ENCODE data around the gene CRYGN.

Gene CRYGN

DNA sequence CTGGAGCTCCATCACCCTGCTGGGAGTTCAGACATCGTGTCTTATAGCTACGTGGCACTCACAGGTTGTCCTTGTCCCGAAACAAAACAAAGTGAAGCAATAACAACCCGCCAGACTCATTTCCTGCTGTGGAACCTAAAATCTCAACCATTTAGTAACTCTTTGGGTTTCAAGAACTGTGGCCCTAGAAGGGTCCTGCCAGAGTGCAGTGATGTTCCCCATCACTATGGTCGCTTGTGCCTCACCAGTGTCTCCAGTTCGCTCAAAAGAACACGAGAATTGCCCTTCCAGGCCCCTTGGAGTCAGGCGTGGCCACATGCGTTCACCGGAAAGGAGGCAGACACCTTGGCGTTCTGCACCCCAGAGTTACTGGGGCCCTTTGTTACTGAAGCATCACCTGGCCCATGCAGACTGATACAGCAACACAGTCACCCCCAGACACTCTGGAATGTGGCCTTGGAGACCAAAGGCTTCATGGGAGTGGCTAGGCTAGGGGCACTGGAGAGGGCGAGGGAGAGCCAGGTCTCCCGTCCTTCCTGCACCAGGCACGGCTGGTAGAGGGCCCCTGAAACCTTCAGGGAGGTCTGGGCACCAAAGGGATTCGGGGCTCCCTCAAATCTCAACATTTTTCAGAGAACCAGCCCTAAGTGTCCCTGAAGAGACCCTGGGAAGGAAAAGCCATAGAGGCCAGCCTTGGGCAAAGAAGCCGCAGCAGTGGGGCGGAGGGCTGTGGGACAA lies 908 bp downstream of the CRYGN start:
- no peak for DNase-seq (ENCODE audit: low read depth in 2 of 2)

GRCh38 chr7:151437866-151438516 lies 1.9 kb downstream of the CRYGN start:
- no peak for DNase-seq (ENCODE audit: low read depth in 2 of 2)

GRCh38 chr7:151437159-151437553 lies 2.8 kb downstream of the CRYGN start:
- DNase-seq (ENCODE audit: low read depth in 2 of 2): no peak

GRCh38 chr7:151436446-151437158 lies 3.3 kb downstream of the CRYGN start:
- no peak for DNase-seq (ENCODE audit: low read depth in 2 of 2)

GRCh38 chr7:151435971-151436370 lies 4.0 kb downstream of the CRYGN start:
- no peak for DNase-seq (ENCODE audit: low read depth in 2 of 2)

DNA sequence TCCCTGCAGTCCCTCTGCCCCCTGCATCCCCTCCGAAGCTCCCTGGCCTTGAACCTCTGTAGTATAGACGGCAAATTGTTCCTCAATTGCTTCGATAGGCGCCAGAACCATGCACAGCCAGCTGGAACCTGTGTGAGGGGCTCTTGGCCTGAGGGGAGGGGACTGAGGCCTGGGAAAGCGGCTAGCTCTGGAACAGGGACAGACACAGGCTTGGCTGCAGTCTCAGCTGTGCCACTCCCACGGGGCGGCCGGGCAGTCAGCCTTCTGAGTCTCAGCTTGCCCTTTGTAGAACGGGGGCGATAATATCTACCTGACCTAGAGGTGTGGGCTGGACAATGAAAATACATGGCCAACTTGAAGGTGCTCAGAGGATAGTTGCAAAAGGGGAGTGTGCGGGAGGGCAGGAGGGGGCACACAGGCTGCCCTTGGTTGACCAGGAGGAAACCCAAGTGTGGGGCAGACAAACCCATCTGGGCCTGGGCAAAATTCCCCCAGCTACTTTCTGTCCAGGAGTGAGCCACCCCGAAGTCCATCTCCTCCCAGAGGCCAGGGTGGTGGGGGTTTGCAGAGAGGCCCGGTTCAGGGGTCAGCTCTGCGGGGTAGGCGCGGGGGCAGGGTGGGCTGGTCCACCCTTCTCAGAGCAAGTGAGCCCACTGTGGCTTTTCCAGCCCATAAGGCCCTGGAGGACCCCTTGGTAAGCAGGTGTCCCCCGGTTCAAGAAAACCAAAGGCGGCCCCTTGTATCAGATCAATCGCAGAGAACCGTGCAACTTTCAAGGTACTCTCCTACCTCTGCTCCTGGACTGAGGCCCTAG lies 4.6 kb downstream of the CRYGN start:
- no peak for DNase-seq (ENCODE audit: low read depth in 2 of 2)

GRCh38 chr7:151434549-151434948 lies 5.4 kb downstream of the CRYGN start:
- DNase-seq (ENCODE audit: low read depth in 2 of 2): no peak

DNA sequence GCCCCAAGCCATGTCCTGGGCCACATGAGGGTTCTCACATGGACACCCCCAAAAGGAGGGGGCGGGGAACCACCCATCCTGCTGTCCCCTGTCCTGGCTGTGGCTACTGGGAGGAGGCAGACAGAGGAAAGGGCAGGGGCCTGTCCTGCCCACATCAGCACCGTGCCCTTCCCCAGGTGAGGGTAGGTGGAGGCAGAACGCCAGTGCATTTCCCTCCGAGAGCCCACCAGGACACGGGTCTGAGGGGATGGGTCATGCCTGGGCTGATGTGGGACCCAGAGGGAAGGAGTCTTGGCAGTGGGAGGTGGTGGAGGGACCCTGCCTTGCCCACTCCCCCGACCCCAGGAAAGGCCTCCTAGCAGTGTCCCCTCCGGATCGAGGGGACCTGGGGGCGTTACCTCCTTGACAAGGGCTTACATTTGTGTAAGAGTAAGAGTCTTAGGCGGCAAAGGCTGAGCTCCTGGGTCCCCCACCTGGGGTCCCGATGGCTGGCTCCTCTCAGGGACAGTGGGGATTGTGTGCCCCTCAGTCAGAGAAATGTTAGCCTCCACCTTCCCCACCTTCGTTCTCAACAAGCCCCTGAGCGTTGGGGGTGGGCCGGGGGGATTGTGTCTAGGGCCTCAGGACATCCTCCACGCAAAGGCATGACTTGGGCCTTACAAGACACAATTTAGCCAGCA lies 6.1 kb downstream of the CRYGN start:
- DNase-seq (ENCODE audit: low read depth in 2 of 2): no peak

- peak in 1 of 2 experiments; percentile 45 for DNase-seq (ENCODE audit: low read depth in 2 of 2)
Observed at GRCh38 chr7:151432658-151433521, 7.1 kb downstream of the CRYGN start.

DNA sequence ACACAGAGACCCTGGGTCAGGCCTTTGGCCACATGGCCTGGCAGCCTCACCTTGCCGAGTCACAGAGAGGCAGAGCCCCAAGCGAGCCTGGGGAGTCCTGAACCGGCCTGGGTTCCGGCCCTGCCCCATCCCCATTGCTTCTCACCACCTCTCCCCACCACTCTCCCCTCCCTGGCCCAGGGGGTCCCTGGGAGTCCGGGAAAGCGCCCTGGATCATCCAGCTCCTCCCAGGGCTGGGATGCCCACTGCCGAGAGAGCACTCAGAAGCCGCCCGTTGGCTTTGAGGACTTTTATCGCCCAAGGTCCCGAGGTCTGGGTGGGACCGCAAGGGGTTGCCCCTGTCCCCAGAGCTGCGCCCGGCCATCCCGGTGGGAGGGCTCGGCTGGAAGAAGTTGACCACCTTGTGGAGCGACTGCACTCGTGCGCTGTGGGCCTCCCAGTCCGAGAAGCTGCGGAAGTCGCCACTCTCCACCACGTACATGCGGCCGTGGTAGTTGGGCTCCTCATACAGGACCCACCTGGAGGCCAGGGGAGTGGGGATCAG lies 8.1 kb downstream of the CRYGN start:
- no peak for DNase-seq (ENCODE audit: low read depth in 2 of 2)

GRCh38 chr7:151431281-151431767 lies 8.6 kb downstream of the CRYGN start:
- DNase-seq (ENCODE audit: low read depth in 2 of 2): no peak

DNA sequence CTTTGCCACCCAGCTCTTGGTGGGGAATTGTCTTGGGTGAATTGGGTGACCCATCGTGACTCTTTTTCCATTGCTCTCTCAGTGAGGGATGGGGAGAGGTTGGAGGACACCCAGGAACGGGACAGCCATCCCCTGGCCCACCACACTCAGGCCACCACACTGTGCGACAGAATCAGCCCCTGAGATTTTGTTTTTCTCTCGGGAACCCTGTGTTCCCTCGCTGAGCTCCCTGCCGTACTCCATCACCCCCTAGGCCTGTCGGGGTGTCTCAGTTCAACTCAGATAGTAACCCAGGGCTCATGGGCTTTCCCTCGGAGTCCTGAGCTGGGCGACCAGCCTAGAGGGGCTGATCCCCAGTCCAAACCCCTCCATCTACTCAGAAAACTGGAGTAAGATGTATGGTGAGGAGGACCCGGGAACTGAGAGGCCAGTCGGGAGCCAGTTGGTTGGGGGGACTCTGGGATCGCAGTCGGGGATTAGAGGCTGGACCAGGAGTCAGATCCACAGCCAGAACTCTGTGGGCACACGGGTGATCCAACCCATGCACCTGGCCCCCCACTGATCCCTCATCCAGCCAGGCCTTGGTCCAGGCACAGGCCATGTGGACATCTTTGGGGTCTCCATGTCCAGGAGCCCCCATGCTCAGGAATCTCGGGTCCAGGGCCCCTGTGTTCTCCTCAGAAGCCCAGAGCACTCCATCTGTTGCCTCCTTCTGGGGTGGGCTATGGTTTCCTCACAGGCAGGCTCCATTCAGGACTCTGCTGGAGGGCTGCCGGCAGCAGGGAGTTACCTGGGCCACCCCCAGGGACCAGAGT lies 9.3 kb downstream of the CRYGN start:
- DNase-seq (ENCODE audit: low read depth in 2 of 2): no peak

DNA sequence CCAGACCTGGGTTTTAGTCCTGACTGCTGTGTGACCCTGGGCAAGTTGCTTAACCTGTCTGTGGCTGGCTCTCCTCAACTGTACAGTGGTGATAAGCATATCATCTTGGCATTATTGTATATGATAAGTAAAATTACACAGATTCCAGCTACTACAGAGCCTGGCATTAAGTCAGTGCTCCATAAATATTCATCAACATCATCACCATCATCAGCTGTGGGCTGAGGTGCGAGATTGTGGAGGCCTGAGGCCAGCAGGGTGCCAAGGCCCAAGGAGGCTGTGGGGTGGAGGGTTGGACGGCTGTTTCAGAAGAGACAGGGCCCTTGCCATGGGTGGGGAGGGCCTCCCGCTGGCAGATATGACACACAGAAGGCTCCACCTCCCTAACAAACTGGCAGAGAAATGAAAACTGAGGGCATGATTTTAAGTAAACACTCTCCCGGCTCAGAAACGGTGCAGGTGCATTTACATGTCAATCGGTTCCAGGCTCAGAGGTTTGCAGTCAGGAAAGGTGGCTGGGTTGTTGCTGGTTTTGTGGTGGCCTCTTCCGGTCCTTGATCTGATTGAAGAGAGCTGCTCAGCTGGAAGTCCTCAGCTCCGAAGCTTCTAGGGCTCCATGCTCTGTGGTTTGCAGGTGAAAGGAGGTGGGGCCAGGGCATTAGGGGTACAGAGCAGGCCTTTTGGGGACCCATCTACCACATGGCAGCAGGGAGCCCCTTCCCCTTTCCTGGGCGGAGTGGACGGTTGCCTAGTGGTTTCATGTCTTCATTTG lies 10.2 kb downstream of the CRYGN start:
- no peak for DNase-seq (ENCODE audit: low read depth in 2 of 2)

DNA sequence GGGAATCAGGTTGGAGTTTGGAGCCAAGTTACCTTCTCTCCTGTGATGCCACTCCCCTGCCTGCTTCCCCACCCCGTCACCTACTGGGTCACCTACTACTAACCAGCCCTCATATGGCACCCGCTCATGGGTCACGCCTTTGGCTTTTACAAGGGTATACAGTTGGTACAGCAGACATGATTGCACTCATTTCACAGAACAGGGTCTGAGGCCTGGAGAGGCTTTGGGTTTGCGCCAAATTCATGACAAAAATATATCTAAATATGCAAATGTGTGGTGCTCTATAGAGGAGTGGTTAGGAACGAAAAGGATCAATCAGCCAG lies 10.7 kb downstream of the CRYGN start:
- DNase-seq (ENCODE audit: low read depth in 2 of 2): no peak

DNA sequence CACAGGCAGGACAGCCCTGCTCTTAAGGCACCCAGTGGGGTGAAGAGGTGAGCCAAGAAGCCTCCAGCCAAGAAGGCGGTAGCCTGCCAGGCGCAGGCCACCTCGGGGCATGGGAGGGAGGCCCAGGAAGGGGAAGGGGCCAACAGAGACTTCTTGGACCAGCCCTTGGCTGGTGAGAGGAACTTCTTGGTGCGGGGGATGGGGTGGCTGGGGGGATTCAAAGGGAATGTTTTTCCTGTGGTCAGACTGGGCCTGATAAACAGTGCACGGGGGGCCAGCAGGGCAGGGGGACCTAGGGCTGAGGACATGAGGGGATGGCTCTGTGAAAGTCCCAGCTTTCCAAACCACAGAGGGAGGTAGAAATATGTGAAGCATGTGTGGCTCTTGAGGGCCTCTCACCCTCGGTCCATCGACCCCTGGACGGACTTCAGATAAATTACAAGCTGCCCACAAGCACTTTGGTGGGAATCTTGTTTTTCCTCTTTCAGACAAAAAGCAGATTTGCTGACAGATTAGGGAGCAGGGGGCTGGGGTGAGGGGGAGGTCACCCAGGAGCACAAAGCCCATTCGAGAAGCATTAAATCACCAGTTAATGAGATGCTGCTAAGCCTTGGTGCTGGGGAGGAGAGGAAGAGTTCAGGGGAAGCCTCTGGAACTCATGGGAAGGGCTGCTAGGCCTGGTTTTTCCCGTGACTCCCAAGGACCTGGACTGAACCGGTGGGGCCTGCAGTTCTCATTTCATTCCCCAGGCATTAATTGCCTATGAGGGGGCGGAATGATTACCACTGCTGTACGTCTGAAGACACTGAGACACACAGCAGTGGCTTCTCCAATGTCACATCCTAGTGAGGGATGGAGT lies 11.3 kb downstream of the CRYGN start:
- DNase-seq (ENCODE audit: low read depth in 2 of 2): no peak

DNA sequence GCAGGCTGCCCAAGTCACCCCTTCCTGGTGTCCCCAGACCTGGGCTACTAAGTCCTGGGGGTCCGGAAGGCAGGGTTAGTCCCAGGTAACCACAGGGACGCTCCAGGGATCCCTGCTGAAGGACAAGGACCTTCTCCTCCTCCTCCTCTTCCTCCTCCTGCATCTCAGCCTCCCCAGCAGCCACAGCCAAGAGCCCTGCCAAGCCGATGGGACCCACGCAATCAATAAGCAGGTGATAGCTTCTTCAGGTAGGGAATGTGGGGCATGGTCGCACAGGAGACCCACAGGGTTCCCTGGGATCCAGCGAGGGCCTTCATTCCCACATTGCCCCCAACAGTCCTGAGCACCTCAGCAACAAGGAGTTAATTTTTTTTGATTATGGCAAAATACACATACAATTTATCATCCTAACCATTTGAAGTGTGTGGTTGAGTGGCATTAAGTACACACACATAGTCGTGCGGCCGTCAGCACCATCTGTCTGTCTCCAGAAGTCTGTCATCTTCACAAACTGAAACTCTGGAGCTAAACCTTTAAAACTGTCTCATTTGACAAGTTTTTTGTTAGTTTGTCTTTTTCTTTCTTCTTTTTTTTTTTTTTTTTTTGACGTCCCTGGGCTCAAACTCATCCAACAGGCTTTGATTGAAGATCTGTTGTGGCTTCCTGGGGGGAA lies 12.1 kb downstream of the CRYGN start:
- DNase-seq (ENCODE audit: low read depth in 2 of 2): no peak

Data from stimulated activated CD4-positive, alpha-beta T cell treated with anti-CD3 and anti-CD28 coated beads, Interleukin-12 subunit alpha, Interleukin-12 subunit beta, amount 100 ng/mL, for 24 hours (primary cell).